Thyroid gland (tissue), 4 donors: ENCODE data around the gene FBXW10B.
"Not testable (repeated sequence)": the region's sequence is repeated elsewhere in the genome, so short reads cannot be mapped to it uniquely, and the experiment has no call there.

Experiments used
- POLR2A ChIP-seq, 2 donors: fragments of 450-650 bp; IDR thresholded peaks; one replicate each; pipeline ENCODE4 v1.6.1; 2017; ENCODE audit warnings: antibody characterized with exemption in 2 of 2, mild to moderate bottlenecking in 2 of 2, moderate library complexity in 1 of 2
- TF ChIP-seq, protein P1 (sequence below), 6 experiments: fragments of 200-600 bp in 3 of 6; fragments of 450-650 bp in 3 of 6; sonication (generic) in 3 of 6; IDR thresholded peaks; one replicate each; pipeline ENCODE4 v1.5.1; 2016 to 2019; ENCODE audit warnings: antibody characterized with exemption in 6 of 6, mild to moderate bottlenecking in 2 of 6, inconsistent platforms in 1 of 6, moderate library complexity in 1 of 6

DNA sequence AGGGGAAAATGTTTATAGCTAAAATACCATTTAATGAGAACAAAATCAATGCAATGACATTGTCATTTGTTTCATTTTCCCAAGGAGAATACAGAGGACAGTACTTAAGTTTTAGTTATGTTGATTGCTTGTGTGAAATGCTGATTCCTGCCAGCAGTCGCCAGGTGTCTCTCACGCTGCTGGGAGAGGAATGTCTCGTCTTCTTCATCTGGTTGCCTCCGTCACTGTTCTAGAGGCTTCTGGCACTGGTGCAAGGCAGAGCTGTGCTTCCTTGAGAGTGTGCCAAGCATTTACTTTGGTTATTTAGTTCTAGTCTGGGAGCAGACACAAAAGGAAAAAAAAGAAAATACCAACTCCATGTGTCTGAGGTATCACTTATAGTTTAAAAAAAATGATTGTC, 45.6 kb downstream of the FBXW10B start:
- TF ChIP-seq, protein P1, sequence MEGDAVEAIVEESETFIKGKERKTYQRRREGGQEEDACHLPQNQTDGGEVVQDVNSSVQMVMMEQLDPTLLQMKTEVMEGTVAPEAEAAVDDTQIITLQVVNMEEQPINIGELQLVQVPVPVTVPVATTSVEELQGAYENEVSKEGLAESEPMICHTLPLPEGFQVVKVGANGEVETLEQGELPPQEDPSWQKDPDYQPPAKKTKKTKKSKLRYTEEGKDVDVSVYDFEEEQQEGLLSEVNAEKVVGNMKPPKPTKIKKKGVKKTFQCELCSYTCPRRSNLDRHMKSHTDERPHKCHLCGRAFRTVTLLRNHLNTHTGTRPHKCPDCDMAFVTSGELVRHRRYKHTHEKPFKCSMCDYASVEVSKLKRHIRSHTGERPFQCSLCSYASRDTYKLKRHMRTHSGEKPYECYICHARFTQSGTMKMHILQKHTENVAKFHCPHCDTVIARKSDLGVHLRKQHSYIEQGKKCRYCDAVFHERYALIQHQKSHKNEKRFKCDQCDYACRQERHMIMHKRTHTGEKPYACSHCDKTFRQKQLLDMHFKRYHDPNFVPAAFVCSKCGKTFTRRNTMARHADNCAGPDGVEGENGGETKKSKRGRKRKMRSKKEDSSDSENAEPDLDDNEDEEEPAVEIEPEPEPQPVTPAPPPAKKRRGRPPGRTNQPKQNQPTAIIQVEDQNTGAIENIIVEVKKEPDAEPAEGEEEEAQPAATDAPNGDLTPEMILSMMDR (IDR thresholded peaks at IDR 0.05) = peak in 4 of 6 experiments; percentile 24 to 54 (median 40)
- TF ChIP-seq POLR2A (IDR thresholded peaks at IDR 0.05) = not testable (repeated sequence)
